Heart right ventricle (tissue), 16 donors: ENCODE results near the gene ASPRV1. TPM values are rescaled to one million over a fixed set of nuclear protein-coding genes. Genes with fewer than 3 reads are reported as not detected.

Experiments
- ATAC-seq, 8 donors: fragments of 200-7000 bp; cut with Tn5 transposase; one replicate each; pipeline ENCODE4 v1.9.1; 2020; ENCODE audit warnings: mild to moderate bottlenecking in 8 of 8, moderate library complexity in 8 of 8, moderate number of reproducible peaks in 1 of 8
- DNase-seq, 2 donors: peaks; one replicate each; pipeline ENCODE4 v3.0.0-alpha.2; 2020
- H3K27ac ChIP-seq, 10 donors: fragments of 200-600 bp; sonication (generic) in 2 of 10; one replicate each; pipeline versions ENCODE4 v1.5.0 to v1.8.0; 2020 to 2022; ENCODE audit warnings: mild to moderate bottlenecking in 3 of 10
- H3K27me3 ChIP-seq, 7 donors: fragments of 200-600 bp; one replicate each; pipeline ENCODE4 v1.8.0; 2021 to 2022; ENCODE audit warnings: mild to moderate bottlenecking in 2 of 7
- H3K36me3 ChIP-seq, 9 donors: fragments of 200-600 bp; sonication (generic) in 1 of 9; one replicate each; pipeline versions ENCODE4 v1.5.0 to v1.8.0; 2020 to 2022; ENCODE audit warnings: mild to moderate bottlenecking in 2 of 9
- H3K4me1 ChIP-seq, 9 donors: fragments of 200-600 bp; sonication (generic) in 1 of 9; one replicate each; pipeline versions ENCODE4 v1.5.0 to v1.8.0; 2020 to 2022; ENCODE audit warnings: mild to moderate bottlenecking in 4 of 9
- H3K4me3 ChIP-seq, 10 donors: fragments of 200-600 bp; sonication (generic) in 2 of 10; one replicate each; pipeline versions ENCODE4 v1.5.0 to v1.8.0; 2020 to 2022; ENCODE audit warnings: mild to moderate bottlenecking in 7 of 10, moderate library complexity in 2 of 10
- H3K9me3 ChIP-seq, 11 donors: fragments of 200-600 bp in 10 of 11; sonication (generic) in 2 of 11; one replicate each; pipeline versions ENCODE4 v1.5.0 to v1.8.0; 2013 to 2022; ENCODE audit warnings: mild to moderate bottlenecking in 2 of 11, control low read depth in 1 of 11, moderate library complexity in 1 of 11
- WGBS, 2 donors: extraction: QIAGEN DNeasy Blood & Tissue Kit; methylation state at CpG; one replicate each; pipeline ENCODE4 v1.1.7; 2013; ENCODE audit warnings: inconsistent platforms in 1 of 2; 5-methylcytosine and 5-hydroxymethylcytosine counted together
- intact Hi-C, 10 donors: fragments of 100-400 bp; cut with DNase I; formaldehyde crosslinking; loops; one replicate each; pipeline versions ENCODE4 v1.11.1 to v1.14.2; 2022
- polyA plus RNA-seq, 2 donors: library from polyadenylated mRNA; stranded (reverse); fragments of 200-250 nt; gene quantifications; one replicate each; pipeline ENCODE4 v1.2.3, GENCODE V29; 2013
- total RNA-seq, 10 donors: library from RNA; stranded (reverse); fragmentation: NEBNext Ultra II Directional in 3 of 10; extraction: Animal tissue kit (Norgen Biotek cat#: 25700) in 3 of 10; gene quantifications; one replicate each; pipeline versions ENCODE4 v1.2.1 to v1.2.4, GENCODE V29; 2021 to 2023
- TF ChIP-seq, protein P1 (sequence below), 9 donors: fragments of 200-600 bp; sonication (generic) in 2 of 9; IDR thresholded peaks; one replicate each; pipeline versions ENCODE4 v1.5.0 to v1.8.0; 2021 to 2022; ENCODE audit warnings: antibody characterized with exemption in 9 of 9, mild to moderate bottlenecking in 5 of 9, moderate library complexity in 1 of 9
- donor health status: Arrhythmogenic right ventricular cardiomyopathy.
- donor health status: ischemic (EF 13 %, LVEDD 7.1; RV severe dilation, severe dysfunction).
- donor health status: healthy with polysubstance abuse.
- donor health status: DM: no; HTN: yes; CAD: no.
- donor health status: DM: no; HTN: no; CAD: no.
- donor health status: ischemic (EF 25% LVEDD 6.9; RV normal size, moderate dysfunction).
- donor health status: ischemic (EF 25% LVEDD 5.7; RV mildly dilated, moderate dysfunction).
- donor health status: healthy.
- donor health status: DM: yes; HTN: yes; CAD: no.
- donor health status: Ischemic cardiomyopathy.
- donor health status: ischemic (EF 35%, LVEDD 5.7; RV mildly dilated, moderate dysfunction).
- donor health status: nonischemic (EF 11% LVEDD 7.7; RV severe dilation, severe dysfunction).
- donor health status: DM: yes; HTN: yes; CAD: no.
- donor health status: PGD.
- donor health status: ischemic (EF 29% LVEDD 5.4; RV normal size, mild dysfunction).
- donor health status: nonischemic (EF 23%, LVEDD 6.1; RV moderate dilation, normal function).

The ASPRV1 gene
- total and polyA plus RNA-seq, 12 donors, result 0.36 to 1.5 (median 0.94) TPM

DNA sequence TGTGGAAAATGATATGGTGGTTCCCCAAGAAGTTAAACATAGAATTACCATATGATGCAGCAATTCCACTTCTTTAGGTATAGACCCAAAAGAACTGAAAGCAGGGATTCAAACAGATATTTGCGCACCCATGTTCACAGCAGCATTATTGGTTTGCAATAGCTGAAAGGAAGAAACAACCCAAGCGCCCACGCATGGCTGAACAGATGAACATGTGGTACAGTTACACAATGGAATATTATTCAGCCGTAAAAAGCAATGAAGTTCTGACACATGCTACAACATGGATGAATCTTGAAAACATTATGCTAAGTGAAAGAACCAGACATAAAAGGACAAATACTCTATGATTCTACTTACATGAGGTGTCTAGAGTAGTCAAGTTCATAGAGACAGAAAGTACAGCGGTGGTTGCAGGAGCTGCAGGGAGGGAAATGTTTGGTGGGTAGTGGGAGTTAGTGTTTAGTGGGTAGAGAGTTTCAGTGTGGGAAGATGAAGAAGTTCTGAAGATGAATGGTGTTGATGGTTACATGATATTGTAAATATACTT, 26.7 kb upstream of the ASPRV1 start:
- intact Hi-C loops, result no loop called here
- TF ChIP-seq, protein P1, sequence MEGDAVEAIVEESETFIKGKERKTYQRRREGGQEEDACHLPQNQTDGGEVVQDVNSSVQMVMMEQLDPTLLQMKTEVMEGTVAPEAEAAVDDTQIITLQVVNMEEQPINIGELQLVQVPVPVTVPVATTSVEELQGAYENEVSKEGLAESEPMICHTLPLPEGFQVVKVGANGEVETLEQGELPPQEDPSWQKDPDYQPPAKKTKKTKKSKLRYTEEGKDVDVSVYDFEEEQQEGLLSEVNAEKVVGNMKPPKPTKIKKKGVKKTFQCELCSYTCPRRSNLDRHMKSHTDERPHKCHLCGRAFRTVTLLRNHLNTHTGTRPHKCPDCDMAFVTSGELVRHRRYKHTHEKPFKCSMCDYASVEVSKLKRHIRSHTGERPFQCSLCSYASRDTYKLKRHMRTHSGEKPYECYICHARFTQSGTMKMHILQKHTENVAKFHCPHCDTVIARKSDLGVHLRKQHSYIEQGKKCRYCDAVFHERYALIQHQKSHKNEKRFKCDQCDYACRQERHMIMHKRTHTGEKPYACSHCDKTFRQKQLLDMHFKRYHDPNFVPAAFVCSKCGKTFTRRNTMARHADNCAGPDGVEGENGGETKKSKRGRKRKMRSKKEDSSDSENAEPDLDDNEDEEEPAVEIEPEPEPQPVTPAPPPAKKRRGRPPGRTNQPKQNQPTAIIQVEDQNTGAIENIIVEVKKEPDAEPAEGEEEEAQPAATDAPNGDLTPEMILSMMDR (IDR thresholded peaks at IDR 0.05), result no peak
- DNase-seq (no peak), ATAC-seq (no peak)
- H3K36me3 ChIP-seq, result peaks cover 0 to 11% (median 0%) of the 10 kb centered on the region in 9 donors
- H3K4me3 ChIP-seq, result no peak overlapping the region
- 97 to 98% methylated on average over 5 of the region's 5 CpGs for WGBS, 2 donors
- no peak overlapping the region for H3K27ac ChIP-seq
- H3K9me3 ChIP-seq, result no peaks in the 10 kb centered on the region
- H3K4me1 ChIP-seq, result peaks cover 0 to 32% (median 0%) of the 10 kb centered on the region in 9 donors
- H3K27me3 ChIP-seq, result no peaks in the 10 kb centered on the region

DNA sequence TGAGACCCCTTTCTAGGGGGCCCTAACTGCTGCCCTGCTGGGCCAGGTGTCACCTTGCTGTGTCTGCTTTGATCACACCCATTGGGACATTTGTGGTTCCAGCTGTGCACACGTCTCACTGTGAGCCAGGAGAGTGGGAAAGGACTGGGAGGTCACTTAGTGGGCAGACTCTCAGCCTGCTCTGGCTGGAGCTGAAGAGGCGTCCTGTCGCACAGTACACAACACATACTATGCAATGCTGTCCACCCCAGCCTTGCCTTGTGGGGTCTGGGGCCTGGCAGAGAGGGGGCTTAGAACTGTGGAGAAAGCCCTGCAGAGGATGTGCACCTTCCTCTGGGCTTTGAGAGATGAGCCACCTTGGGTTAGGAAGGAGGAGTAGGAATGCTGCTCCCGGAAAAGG, 25.3 kb upstream of the ASPRV1 start:
- TF ChIP-seq, protein P1 (IDR thresholded peaks at IDR 0.05), result no peak
- Histone ChIP-seq H3K36me3 (no peaks in the 10 kb centered on the region), H3K27me3 (no peaks in the 10 kb centered on the region), H3K4me3 (no peak overlapping the region), H3K9me3 (no peaks in the 10 kb centered on the region), H3K4me1 (peaks cover 0 to 27% (median 0%) of the 10 kb centered on the region in 9 donors), H3K27ac (peak overlapping the region in 1 of 10 donors; percentile 88)
- no peak for ATAC-seq
- WGBS, 2 donors, result 89 to 93% methylated on average over 4 of the region's 4 CpGs
- DNase-seq, result no peak
- intact Hi-C loops, result no loop called here

DNA sequence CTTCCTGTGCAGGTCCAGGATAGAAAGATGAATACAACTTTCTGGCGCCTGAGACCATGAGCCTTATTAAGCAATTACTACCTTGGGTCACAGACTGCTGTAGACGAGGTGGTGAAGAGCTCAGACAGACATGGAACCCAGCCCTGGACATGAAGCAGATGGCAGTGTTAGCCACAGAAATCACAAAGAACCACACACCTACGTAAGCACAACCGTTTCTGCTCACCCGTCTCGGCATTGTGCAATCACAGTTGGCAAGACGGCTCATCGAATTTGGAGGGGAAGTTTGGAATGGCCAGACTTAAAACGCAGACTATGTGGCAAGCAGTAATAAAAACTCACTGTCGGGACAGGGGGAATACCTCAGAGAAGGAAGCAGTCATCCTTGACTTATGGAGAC, 24.3 kb upstream of the ASPRV1 start:
- 90 to 94% methylated on average over 10 of the region's 10 CpGs for whole genome bisulfite sequencing, 2 donors
- Histone ChIP-seq H3K9me3 (no peaks in the 10 kb centered on the region), H3K4me1 (peaks cover 0 to 24% (median 0%) of the 10 kb centered on the region in 9 donors), H3K4me3 (no peak overlapping the region), H3K27me3 (no peaks in the 10 kb centered on the region), H3K27ac (peak overlapping the region in 2 of 10 donors; percentile 44 to 88), H3K36me3 (no peaks in the 10 kb centered on the region)
- intact Hi-C loops, result no loop called here
- ATAC-seq (peak in 6 of 8 donors; percentile 43 to 78 (median 59)), DNase-seq (peak; percentile 23 to 38)
- TF ChIP-seq, protein P1 (IDR thresholded peaks at IDR 0.05), result peak in 1 of 9 donors; percentile 18

DNA sequence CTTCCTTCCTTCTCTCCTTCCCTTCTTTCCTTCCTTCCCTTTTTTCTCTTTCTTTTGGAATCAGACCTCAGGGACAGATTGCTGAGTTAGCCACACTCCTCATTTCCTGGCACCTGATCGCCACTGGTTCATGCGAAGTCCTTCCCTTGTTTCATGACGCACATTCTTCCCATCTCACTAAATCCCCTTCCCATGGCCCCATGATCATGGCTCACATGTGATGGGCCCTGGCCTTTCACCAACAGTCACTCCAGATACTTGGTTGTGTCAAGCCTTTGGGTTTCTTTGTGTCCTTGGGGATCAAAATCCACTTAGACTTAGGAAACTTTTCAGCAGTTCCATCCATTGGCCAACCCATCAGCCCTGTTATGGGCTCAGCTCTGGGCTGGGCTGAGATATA, 23.8 kb upstream of the ASPRV1 start:
- TF ChIP-seq, protein P1 (IDR thresholded peaks at IDR 0.05), result no peak
- Histone ChIP-seq H3K9me3 (no peaks in the 10 kb centered on the region), H3K36me3 (no peaks in the 10 kb centered on the region), H3K4me3 (no peak overlapping the region), H3K4me1 (peaks cover 0 to 24% (median 0%) of the 10 kb centered on the region in 9 donors), H3K27me3 (no peaks in the 10 kb centered on the region), H3K27ac (peak overlapping the region in 2 of 10 donors; percentile 44 to 88)
- no peak for DNase-seq
- intact Hi-C loops, result no loop called here
- 96 to 97% methylated on average over 3 of the region's 3 CpGs for WGBS, 2 donors
- no peak for ATAC-seq
